GM19025 (cell line): Measurements from ENCODE around the gene CRACDL.

Source experiments
- ATAC-seq: cut with Tn5 transposase; IDR thresholded peaks from one replicate; pipeline ENCODE4 v1.9.1; 2021; ENCODE audit warnings: mild to moderate bottlenecking, low read depth, moderate library complexity; ENCODE audit not compliant: unreplicated experiment

CRACDL gene

DNA sequence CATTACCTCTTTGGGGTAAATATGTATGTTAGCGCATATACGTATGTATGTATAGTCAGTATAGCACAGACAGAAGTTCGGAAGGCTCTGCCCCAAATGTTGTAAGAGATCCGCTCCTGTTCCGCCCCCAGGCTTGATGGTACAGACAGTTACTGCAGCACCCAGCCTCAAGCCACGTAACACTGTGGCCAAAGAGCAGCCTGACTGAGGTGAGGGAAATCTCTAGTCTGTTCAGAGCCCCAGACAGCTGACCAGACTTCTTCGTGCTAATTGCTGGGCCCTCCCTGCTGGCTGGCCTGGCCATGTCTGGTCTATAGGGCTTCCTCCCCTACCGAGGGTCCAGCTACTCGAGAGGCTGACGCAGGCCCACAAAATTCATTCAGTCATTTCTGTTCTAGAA is 7.8 kb downstream of the CRACDL start:
- no peak for ATAC-seq

- ATAC-seq = no peak
Measured at GRCh38 chr2:98927027-98927426, 9.0 kb downstream of the CRACDL start.

DNA sequence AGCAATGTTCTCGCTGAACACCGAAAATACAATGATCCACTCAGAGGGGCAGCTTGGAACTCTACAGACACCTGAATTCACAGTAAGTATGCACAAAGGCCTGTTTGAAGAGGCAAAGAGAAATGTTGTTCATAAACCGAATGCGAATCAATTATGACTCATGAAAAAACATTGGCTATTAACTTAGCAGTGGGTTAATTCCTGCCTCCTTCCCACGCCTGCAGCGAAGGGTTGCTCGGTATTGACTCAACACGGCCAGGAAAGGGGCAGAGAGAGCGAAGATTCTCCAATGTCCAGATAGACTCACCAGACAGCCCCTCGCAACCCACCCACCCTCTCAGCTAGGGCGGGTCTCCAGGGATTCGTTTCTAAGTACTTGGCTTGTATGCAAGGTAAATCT is 9.4 kb downstream of the CRACDL start:
- ATAC-seq = no peak

DNA sequence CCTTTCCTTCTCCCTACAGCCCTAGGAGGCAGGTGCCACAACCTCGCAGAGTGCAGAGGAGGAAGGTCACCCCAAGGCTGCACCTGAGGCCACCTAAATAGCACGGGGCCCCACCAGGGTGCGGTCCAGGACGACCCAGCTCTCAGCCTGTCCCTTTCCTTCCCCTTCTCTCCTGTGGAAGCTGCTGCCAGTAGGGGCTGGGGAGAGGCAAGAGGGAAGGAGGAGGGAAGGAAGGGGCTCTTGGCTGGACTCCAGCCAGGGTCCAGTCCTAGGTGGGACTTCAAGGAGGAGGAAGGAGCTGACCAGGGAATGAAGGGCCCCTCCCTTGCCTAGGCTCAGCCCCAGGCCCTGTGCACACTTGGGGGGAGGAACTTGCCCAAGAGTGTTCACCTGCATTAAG is 11.1 kb downstream of the CRACDL start:
- no peak for ATAC-seq

DNA sequence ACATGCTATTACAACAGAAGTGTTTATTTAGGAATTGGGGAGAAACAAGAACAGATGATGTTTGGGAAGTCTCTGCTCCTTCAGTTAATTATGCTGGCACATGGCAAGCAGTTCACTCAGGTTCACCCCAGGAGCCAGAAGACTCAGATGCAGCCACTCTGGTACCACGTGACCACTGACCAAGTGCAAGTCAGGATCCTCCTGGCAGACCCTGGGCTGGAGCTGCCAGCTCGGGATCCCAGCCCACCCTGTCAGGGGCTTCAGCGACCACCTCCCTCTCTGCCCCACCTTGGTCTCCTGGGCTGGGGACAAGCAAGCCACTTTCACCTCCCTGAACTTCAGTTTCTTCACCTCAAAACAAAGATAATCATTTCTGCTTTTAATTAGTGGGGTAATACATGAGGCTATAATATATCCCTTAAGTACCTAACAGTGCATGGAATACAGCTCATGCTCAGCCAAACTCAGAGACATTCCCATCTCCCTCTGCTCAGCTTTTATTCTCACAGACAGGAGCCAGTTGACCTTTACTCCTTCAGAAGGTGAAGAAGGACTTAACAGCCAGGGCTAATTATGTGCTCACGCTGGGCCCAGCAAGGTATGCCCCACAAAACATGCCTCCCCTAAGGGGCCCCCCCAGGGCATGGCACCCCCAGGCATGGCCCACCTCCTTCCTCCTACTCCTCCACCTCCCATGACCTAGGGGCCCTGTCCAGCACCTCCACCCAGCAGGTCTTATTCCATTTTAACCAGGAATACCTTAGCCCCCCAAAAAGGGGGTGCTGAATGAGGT is 11.8 kb downstream of the CRACDL start:
- ATAC-seq = no peak

DNA sequence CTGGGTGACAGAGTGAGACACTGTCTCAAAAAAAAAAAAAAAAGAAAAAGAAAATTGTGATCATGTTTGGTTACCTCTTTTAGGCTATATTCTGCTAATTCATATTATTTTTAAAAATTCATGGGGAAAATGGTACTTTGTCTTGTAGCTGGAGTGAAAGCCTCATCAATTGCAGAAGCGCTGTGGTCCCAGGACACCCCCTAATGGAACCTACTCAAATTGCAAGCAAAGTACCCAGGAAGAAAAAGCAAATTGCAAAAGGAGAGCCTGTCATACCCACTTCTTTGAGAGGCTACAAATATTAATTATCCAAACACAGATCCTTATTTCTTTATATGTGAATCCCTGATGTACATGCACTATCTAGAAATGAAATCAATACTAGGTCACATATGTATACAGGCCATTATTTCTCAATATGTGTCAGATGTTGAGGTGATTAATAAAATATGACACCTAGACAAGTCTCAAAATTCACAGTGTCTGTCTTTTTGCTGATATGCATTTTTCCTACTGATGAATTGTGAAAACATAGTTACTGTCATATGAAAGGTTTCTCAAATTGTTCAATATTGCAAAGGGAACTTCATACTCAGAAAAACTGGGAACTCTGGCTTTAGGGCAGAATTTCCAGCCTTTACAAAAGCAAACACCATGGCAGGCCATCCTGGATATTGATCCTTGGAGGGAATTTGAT is 12.6 kb downstream of the CRACDL start:
- no peak for ATAC-seq

GRCh38 chr2:98921062-98921461 is 15.0 kb downstream of the CRACDL start:
- no peak for ATAC-seq

GRCh38 chr2:98917031-98917471 is 19.0 kb downstream of the CRACDL start:
- no peak for ATAC-seq

DNA sequence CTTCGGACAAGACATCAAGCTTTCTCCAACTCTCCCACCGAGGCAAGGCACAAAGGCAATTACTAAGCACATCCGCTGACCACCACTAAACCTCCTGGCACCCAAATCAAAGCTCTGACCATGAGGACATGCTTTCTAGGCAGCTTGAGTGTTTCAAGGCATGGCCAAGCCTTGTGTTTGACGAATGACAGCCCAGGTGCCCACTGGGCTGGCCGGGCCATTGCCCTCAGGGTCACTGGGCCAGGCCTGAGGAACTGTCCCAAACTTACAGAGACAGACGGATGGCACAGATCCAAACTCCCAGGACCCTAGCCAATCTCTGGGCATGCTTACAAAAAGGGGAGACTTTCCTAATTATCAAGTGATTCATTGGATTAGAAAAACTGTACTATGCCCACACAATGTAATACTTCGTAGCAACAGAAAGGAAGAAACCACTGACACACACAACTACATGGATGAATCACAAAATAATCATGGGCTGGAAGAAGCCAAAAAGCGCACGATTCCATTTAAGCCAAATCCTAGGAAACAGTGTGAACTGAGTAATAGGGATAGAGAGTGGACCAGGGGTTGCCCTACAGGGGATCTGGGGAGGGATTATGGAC is 20.2 kb downstream of the CRACDL start:
- no peak for ATAC-seq

DNA sequence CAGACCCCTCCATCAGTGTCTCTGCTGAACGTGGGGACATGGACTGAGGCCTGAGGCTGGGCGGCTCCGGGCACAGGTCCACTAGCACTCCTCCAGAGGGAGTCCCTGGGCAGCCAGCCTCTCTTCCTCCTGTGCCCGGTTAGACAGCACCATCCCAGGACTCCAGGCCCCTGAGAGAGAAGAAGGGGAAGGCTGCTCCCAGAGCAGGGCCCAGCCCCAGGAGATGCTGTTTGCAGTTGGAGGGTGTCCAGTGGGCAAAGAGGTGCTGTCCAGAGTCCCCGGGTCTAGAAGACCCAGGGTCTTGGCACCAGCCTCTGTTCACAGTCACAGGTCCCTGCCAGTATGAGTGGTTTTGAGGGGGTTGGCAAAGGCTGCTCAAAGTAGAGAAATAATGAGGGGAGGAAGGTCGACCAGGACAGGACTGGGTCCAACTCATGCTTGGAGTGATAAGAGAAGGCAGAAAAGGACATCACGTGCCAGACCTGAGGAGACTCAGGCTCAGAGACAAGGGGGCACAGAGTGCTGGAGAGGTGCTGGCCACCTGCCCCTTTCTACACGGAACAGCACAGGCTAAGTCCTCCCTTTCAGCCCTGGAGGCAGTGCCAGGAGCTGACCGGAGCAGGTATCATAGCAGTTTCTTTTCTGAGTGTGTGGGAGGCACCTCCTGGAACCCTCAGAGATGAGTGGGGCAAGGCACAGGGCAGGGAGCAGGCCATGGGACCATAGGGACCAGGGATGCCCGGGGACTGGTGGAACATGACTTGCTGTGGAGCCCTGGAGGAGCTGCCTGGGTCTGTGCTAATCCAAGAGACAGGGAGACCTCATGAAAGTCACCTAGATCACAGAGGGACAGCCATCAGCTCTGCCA is 21.1 kb downstream of the CRACDL start:
- ATAC-seq = no peak

DNA sequence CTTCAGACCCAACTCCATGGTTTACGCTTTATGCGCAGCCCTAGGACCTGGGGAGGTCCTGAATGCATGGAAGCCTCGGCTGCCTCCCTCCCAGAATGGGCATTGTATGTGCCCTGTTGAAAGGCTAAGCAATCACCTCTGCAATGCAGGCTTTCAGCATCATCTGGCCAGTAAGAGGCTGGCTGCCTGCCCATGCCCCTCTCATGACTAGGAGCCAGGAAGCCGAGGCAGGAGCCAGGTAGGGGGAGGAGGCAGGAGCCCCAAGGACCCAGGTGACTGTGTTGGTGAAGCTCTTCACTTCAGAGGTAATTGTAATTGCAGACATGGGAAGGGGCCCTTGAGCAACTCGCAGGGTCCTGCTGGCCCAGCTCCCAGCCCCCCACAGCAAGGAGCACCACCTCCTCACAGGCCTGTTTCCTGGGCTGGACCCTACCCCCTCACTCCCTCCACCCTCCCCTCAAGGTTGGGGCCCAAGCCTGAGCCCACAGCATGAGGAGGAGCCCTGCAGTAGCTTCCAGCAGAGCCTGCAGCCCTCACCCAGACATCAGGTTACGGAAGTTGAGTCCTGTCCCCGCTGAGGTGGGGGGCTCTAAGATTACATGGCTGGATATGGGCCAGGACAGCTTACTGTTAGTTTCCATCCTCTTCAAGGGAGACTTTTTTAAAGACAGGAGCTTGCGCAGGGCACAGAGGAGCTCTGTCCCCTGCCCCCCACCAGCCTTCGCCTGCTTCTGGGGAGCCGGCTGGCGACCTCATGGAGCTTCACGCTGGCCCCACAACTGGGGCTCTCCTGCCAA is 21.9 kb downstream of the CRACDL start:
- no peak for ATAC-seq

GRCh38 chr2:98912957-98913915 is 22.8 kb downstream of the CRACDL start:
- no peak for ATAC-seq

- ATAC-seq = no peak
Measured at GRCh38 chr2:98912221-98912851, 23.7 kb downstream of the CRACDL start.

DNA sequence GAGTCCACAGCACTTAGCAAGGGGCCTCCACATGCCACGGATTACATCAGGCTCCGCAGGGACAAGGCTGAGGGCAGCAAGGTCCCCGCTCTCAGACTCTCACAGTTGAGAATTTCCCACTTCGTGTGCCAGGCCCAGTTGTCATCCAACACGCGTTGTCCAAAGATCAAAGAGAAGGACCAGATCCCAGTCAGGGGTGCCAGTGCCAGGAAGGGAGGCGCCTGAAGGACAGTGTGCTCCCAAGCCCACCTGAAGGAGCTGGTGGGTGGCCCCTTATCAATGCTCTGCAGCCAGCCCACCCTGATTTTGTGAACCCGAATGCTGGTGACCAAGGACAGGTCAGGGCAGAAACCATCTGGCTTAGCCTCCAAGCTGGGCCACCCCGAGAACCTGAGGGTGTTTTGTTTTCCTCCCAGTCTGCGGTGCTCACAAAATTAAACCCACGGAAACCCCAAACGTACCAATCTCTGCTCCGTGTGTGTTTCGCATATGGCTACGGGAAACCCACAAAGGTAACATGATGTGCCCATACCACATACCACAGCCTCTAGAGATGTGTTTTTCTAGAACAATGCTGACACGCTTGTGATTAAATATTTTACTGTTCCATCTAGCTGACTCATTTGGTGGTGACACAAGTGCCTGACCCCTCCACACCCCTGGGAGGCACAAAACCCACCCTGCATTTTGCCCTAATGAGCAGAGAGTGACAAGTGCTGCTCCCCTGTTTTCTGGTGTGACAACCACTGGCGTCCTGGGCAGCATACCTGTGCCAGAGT is 24.5 kb downstream of the CRACDL start:
- no peak for ATAC-seq

GRCh38 chr2:98911126-98911375 is 25.0 kb downstream of the CRACDL start:
- no peak for ATAC-seq

DNA sequence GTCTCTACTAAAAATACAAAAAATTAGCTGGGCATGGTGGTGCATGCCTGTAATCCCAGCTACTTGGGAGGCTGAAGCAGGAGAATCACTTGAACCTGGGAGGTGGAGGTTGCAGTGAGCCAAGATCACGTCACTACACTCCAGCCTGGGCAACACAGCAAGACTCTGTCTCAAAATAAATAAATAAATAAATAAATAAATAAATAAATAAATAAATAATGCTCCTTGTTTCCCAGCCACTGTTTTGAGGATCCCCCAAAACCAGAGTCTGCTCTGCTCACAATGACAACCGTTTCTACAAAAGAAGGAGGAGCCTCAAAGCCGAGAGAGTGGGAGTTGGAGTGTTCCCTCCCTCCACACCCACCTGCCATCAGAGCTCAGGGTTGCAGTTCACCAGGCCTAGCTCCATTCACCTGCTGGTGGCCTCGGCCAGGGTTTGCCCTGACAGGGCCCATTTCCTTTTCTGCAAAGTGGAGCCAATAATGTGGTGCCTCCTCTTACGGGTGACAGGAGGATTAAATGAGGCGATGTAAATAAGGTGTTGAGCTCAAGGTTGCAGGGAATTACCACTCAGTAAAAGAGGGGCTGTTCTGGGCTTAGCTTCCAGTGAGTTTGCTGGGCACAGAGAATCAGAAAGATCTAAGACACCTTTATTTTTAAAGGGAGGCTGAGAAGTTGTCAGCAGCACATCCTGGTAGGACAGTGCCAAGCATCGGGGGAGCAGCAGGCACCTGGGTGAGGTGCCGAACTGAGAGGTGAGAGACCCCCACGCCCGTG is 25.5 kb downstream of the CRACDL start:
- no peak for ATAC-seq
